ENCODE measurements around the gene ELMO2.
"Not testable (repeated sequence)": the region's sequence is repeated elsewhere in the genome, so short reads cannot be mapped to it uniquely, and the experiment has no call there.

The ELMO2 gene

GRCh38 chr20:46400828-46401477 is 5.5 kb downstream of the ELMO2 start:
- peaks cover 26% of the 10 kb centered on the region for H3K36me3 Mint-ChIP-seq (ENCODE audit: insufficient read depth)
- peak overlapping the region; percentile 67 for H3K4me3 Mint-ChIP-seq
- H3K27ac Mint-ChIP-seq (ENCODE audit: low read depth): peak overlapping the region; percentile 80
- H3K9me3 Mint-ChIP-seq: no peaks in the 10 kb centered on the region
- H3K4me1 Mint-ChIP-seq: peaks cover 79% of the 10 kb centered on the region
- peak; percentile 87 for ATAC-seq (replicated peaks; ENCODE audit: extremely low read depth, poor library complexity, severe bottlenecking)
- H3K27me3 Mint-ChIP-seq: no peaks in the 10 kb centered on the region
- peak in 1 of 2 donors; percentile 46 for DNase-seq (ENCODE audit: low spot score in 2 of 2)

GRCh38 chr20:46400253-46400652 is 6.2 kb downstream of the ELMO2 start:
- Mint-ChIP-seq H3K27ac (ENCODE audit: low read depth) (peak overlapping the region; percentile 80), H3K36me3 (ENCODE audit: insufficient read depth) (peaks cover 24% of the 10 kb centered on the region), H3K9me3 (no peaks in the 10 kb centered on the region), H3K4me3 (peak overlapping the region; percentile 67), H3K4me1 (peaks cover 79% of the 10 kb centered on the region), H3K27me3 (no peaks in the 10 kb centered on the region)
- DNase-seq (ENCODE audit: low spot score in 2 of 2): no peak
- ATAC-seq (replicated peaks; ENCODE audit: extremely low read depth, poor library complexity, severe bottlenecking): no peak

- ATAC-seq (replicated peaks; ENCODE audit: extremely low read depth, poor library complexity, severe bottlenecking): no peak
- no peak for DNase-seq (ENCODE audit: low spot score in 2 of 2)
- Mint-ChIP-seq H3K4me3 (peak overlapping the region; percentile 67), H3K4me1 (peaks cover 72% of the 10 kb centered on the region), H3K27me3 (no peaks in the 10 kb centered on the region), H3K9me3 (no peaks in the 10 kb centered on the region), H3K36me3 (ENCODE audit: insufficient read depth) (peaks cover 24% of the 10 kb centered on the region), H3K27ac (ENCODE audit: low read depth) (peak overlapping the region; percentile 80)
Measured at GRCh38 chr20:46399401-46399800, 7.0 kb downstream of the ELMO2 start.

- ATAC-seq (replicated peaks; ENCODE audit: extremely low read depth, poor library complexity, severe bottlenecking): no peak
- Mint-ChIP-seq H3K27me3 (no peaks in the 10 kb centered on the region), H3K4me3 (peak overlapping the region; percentile 67), H3K9me3 (no peaks in the 10 kb centered on the region), H3K36me3 (ENCODE audit: insufficient read depth) (peaks cover 28% of the 10 kb centered on the region), H3K4me1 (peaks cover 67% of the 10 kb centered on the region), H3K27ac (ENCODE audit: low read depth) (peak overlapping the region; percentile 80)
- no peak for DNase-seq (ENCODE audit: low spot score in 2 of 2)
Measured at GRCh38 chr20:46398963-46399362, 7.5 kb downstream of the ELMO2 start.

- Mint-ChIP-seq H3K4me3 (no peak overlapping the region), H3K27ac (ENCODE audit: low read depth) (no peak overlapping the region)
Measured at GRCh38 chr20:46396052-46396740, 10.2 kb downstream of the ELMO2 start.

GRCh38 chr20:46394872-46395760 is 11.3 kb downstream of the ELMO2 start:
- Mint-ChIP-seq H3K4me1 (peaks cover 30% of the 10 kb centered on the region), H3K36me3 (ENCODE audit: insufficient read depth) (peaks cover 56% of the 10 kb centered on the region), H3K9me3 (no peaks in the 10 kb centered on the region), H3K27me3 (no peaks in the 10 kb centered on the region), H3K4me3 (no peak overlapping the region), H3K27ac (ENCODE audit: low read depth) (no peak overlapping the region)
- ATAC-seq (replicated peaks; ENCODE audit: extremely low read depth, poor library complexity, severe bottlenecking) (no peak), DNase-seq (ENCODE audit: low spot score in 2 of 2) (no peak)

More at GRCh38 chr20:46396052-46396740, 10.2 kb downstream of the ELMO2 start:
- H3K9me3 Mint-ChIP-seq: no peaks in the 10 kb centered on the region
- DNase-seq (ENCODE audit: low spot score in 2 of 2) (no peak), ATAC-seq (replicated peaks; ENCODE audit: extremely low read depth, poor library complexity, severe bottlenecking) (no peak)
- no peaks in the 10 kb centered on the region for H3K27me3 Mint-ChIP-seq
- H3K36me3 Mint-ChIP-seq (ENCODE audit: insufficient read depth): peaks cover 49% of the 10 kb centered on the region
- H3K4me1 Mint-ChIP-seq: peaks cover 40% of the 10 kb centered on the region

- Mint-ChIP-seq H3K4me3 (no peak overlapping the region), H3K36me3 (ENCODE audit: insufficient read depth) (peaks cover 60% of the 10 kb centered on the region), H3K27ac (ENCODE audit: low read depth) (no peak overlapping the region)
Measured at GRCh38 chr20:46393967-46394366, 12.4 kb downstream of the ELMO2 start.

GRCh38 chr20:46388937-46389336 is 17.5 kb downstream of the ELMO2 start:
- no peaks in the 10 kb centered on the region for H3K9me3 Mint-ChIP-seq
- H3K27me3 Mint-ChIP-seq: no peaks in the 10 kb centered on the region
- H3K36me3 Mint-ChIP-seq (ENCODE audit: insufficient read depth): peaks cover 73% of the 10 kb centered on the region
- no peak overlapping the region for H3K4me3 Mint-ChIP-seq
- no peak for DNase-seq (ENCODE audit: low spot score in 2 of 2)
- H3K27ac Mint-ChIP-seq (ENCODE audit: low read depth): no peak overlapping the region
- H3K4me1 Mint-ChIP-seq: peaks cover 9% of the 10 kb centered on the region
- no peak for ATAC-seq (replicated peaks; ENCODE audit: extremely low read depth, poor library complexity, severe bottlenecking)

More at GRCh38 chr20:46393967-46394366, 12.4 kb downstream of the ELMO2 start:
- peaks cover 19% of the 10 kb centered on the region for H3K4me1 Mint-ChIP-seq
- DNase-seq (ENCODE audit: low spot score in 2 of 2) (no peak), ATAC-seq (replicated peaks; ENCODE audit: extremely low read depth, poor library complexity, severe bottlenecking) (no peak)
- no peaks in the 10 kb centered on the region for H3K27me3 Mint-ChIP-seq
- no peaks in the 10 kb centered on the region for H3K9me3 Mint-ChIP-seq

- ATAC-seq (replicated peaks; ENCODE audit: extremely low read depth, poor library complexity, severe bottlenecking) (no peak), DNase-seq (ENCODE audit: low spot score in 2 of 2) (no peak)
- H3K9me3 Mint-ChIP-seq: no peaks in the 10 kb centered on the region
- H3K4me1 Mint-ChIP-seq: peaks cover 9% of the 10 kb centered on the region
- H3K27me3 Mint-ChIP-seq: no peaks in the 10 kb centered on the region
- no peak overlapping the region for H3K4me3 Mint-ChIP-seq
- H3K27ac Mint-ChIP-seq (ENCODE audit: low read depth): peak overlapping the region; percentile 23
- H3K36me3 Mint-ChIP-seq (ENCODE audit: insufficient read depth): peaks cover 68% of the 10 kb centered on the region
Measured at GRCh38 chr20:46388201-46388836, 18.1 kb downstream of the ELMO2 start.

GRCh38 chr20:46387054-46387453 is 19.4 kb downstream of the ELMO2 start:
- not testable (repeated sequence) for H3K4me1 Mint-ChIP-seq; H3K27me3 Mint-ChIP-seq; ATAC-seq (replicated peaks; ENCODE audit: extremely low read depth, poor library complexity, severe bottlenecking); DNase-seq (ENCODE audit: low spot score in 2 of 2); H3K9me3 Mint-ChIP-seq; H3K4me3 Mint-ChIP-seq; H3K27ac Mint-ChIP-seq (ENCODE audit: low read depth)
- H3K36me3 Mint-ChIP-seq (ENCODE audit: insufficient read depth): peaks cover 59% of the 10 kb centered on the region

- Mint-ChIP-seq H3K4me3 (no peak overlapping the region), H3K27me3 (no peaks in the 10 kb centered on the region), H3K4me1 (peaks cover 7% of the 10 kb centered on the region), H3K27ac (ENCODE audit: low read depth) (peak overlapping the region; percentile 42), H3K36me3 (ENCODE audit: insufficient read depth) (peaks cover 46% of the 10 kb centered on the region), H3K9me3 (no peaks in the 10 kb centered on the region)
- no peak for ATAC-seq (replicated peaks; ENCODE audit: extremely low read depth, poor library complexity, severe bottlenecking)
- no peak for DNase-seq (ENCODE audit: low spot score in 2 of 2)
Measured at GRCh38 chr20:46378412-46379009, 27.9 kb downstream of the ELMO2 start.

GRCh38 chr20:46377518-46377917 is 28.9 kb downstream of the ELMO2 start:
- DNase-seq (ENCODE audit: low spot score in 2 of 2) (no peak), ATAC-seq (replicated peaks; ENCODE audit: extremely low read depth, poor library complexity, severe bottlenecking) (no peak)
- peaks cover 52% of the 10 kb centered on the region for H3K36me3 Mint-ChIP-seq (ENCODE audit: insufficient read depth)
- no peaks in the 10 kb centered on the region for H3K9me3 Mint-ChIP-seq
- H3K4me1 Mint-ChIP-seq: peaks cover 7% of the 10 kb centered on the region
- H3K27ac Mint-ChIP-seq (ENCODE audit: low read depth): peak overlapping the region; percentile 42
- no peaks in the 10 kb centered on the region for H3K27me3 Mint-ChIP-seq
- no peak overlapping the region for H3K4me3 Mint-ChIP-seq

Data from central memory CD8-positive, alpha-beta T cell (primary cell).